ENCODE data around the gene CCDC174. TPM values are rescaled to one million over a fixed set of nuclear protein-coding genes. Genes with fewer than 3 reads are reported as not detected.

Gene CCDC174
- total RNA-seq, 4 donors from 2014 or later: 16.1 to 27.7 (median 20.0) TPM

DNA sequence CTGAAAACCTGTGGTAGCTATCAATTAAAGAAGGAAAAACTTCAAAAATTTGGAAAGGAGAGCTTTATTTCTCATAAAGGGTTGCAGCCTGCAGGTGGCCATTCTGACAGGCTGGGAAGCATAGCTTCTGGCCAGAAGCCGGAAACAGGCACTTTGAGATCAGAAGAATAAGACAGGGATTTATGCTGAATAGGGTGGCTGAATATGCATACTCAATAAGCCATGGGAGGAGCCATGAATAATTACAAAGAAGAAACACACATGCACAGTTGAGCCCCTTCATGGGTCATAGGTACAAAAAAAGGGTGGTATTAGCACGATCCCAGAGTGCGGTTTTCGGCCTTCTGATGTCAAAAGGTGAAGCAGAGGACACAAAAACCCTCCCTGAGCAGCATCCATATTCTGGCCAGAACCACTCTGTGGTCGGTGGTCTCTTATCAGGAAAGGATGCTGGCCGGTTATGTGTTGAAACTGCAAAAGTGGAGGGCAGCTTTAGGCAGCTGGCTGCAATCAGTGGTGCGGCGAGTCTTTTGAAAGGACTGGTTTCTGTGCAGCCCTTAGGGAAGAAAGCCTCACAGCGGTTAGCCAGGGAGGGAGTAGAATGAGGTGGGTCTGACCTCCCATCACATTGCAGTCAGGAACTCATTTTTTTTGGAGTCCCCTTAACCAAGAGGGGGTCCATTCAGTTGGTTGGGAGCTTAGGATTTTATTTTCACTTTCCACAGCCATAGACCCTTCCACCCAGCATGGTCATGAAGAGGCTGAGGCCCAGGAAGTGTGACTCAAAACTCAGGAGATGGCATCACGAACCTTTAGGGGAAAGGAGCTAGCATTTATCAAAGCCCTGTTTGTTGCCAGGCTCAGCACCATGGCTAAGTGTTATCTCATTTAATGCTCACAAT, 34.7 kb upstream of the CCDC174 start:
- no peak overlapping the region for H3K4me3 ChIP-seq (ENCODE audit: low read depth, poor library complexity, severe bottlenecking)
- WGBS, 2 donors: 77 to 81% methylated on average over 10 of the region's 10 CpGs
- intact Hi-C loops (cut with DNase I; ENCODE audit: low total_unique reads): no loop called here
- DNase-seq (ENCODE audit: low spot score in 2 of 2): no peak
- TF ChIP-seq POLR2A (IDR thresholded peaks at IDR 0.05): no peak

DNA sequence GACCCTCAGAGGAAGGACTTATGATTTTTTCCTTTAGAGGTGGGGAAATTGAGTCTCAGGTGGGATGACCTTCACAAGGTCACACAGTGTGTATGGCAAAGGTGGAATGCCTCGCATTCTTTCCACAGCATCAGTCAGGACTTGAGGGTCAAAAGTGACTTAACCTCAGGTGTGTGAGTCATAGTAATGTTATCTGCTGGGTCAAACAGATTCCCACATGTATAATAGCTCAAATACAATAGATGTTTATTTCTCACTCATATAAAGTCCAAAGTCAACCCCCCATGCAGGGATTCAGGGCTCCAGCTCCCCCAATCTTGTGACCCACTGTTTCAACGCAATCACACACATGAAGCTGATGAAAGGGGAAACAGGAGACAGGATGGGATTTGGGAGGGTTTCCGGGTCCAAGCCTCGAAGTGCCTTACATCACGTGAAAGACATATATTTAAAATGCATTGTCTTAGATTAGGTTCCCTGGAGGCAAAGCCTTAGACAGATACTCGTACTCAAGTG, 34.0 kb upstream of the CCDC174 start:
- 73% methylated on average over 6 of the region's 6 CpGs for WGBS, 2 donors
- intact Hi-C loops (cut with DNase I; ENCODE audit: low total_unique reads): no loop called here

DNA sequence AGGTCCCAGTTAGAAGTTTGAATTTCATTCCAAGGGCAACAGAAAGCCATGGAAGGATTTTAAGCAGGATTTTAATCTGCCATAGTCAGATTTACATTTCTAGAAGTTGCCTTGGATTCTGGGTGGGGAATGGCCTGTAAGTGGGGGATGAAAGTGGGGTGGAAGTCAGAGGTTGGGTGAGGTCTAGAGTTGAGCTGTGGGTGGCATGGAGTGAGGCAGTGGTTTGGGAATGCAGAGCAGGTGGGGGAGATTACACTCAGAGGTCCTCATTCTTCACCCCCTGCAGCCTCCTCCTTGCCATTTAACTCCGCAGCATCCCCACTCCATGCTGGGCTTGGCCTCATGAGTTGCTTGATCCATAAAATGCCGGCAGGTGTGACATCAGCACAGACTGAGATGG, 32.0 kb upstream of the CCDC174 start:
- 64 to 67% methylated on average over 2 of the region's 2 CpGs for WGBS, 2 donors
- intact Hi-C loops (cut with DNase I; ENCODE audit: low total_unique reads): no loop called here
- no peak overlapping the region for H3K4me3 ChIP-seq (ENCODE audit: low read depth, poor library complexity, severe bottlenecking)
- no peak for DNase-seq (ENCODE audit: low spot score in 2 of 2)
- TF ChIP-seq, protein P1, sequence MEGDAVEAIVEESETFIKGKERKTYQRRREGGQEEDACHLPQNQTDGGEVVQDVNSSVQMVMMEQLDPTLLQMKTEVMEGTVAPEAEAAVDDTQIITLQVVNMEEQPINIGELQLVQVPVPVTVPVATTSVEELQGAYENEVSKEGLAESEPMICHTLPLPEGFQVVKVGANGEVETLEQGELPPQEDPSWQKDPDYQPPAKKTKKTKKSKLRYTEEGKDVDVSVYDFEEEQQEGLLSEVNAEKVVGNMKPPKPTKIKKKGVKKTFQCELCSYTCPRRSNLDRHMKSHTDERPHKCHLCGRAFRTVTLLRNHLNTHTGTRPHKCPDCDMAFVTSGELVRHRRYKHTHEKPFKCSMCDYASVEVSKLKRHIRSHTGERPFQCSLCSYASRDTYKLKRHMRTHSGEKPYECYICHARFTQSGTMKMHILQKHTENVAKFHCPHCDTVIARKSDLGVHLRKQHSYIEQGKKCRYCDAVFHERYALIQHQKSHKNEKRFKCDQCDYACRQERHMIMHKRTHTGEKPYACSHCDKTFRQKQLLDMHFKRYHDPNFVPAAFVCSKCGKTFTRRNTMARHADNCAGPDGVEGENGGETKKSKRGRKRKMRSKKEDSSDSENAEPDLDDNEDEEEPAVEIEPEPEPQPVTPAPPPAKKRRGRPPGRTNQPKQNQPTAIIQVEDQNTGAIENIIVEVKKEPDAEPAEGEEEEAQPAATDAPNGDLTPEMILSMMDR (IDR thresholded peaks at IDR 0.05): no peak
- TF ChIP-seq POLR2A (IDR thresholded peaks at IDR 0.05): no peak

More for the DNA sequence above, 34.0 kb upstream of the CCDC174 start:
- no peak for TF ChIP-seq POLR2A (IDR thresholded peaks at IDR 0.05)
- TF ChIP-seq, protein P1 (IDR thresholded peaks at IDR 0.05): no peak
- no peak for DNase-seq (ENCODE audit: low spot score in 2 of 2)
- H3K4me3 ChIP-seq (ENCODE audit: low read depth, poor library complexity, severe bottlenecking): no peak overlapping the region

DNA sequence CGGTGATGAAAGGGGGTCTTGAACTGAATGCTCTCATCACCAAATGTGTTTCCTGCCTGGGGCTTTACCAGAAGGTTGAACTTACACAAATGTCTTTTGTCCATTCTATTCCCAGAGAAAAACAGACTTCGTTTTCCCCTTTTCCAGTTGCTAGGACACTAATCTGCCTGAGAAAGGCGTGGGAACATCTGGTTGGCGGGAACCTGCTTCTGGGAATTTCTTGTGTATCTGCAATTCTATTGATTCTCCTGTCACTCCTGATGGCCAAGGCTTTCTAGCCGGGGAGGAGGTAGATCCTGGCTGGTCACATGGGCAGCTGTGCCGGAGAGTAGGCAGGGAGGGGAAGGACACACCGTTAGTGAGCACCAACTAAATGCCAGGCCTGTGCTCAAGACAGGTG, 31.1 kb upstream of the CCDC174 start:
- intact Hi-C loops (cut with DNase I; ENCODE audit: low total_unique reads): no loop called here
- DNase-seq (ENCODE audit: low spot score in 2 of 2): no peak
- TF ChIP-seq POLR2A (IDR thresholded peaks at IDR 0.05): no peak
- TF ChIP-seq, protein P1 (IDR thresholded peaks at IDR 0.05): no peak
- WGBS, 2 donors: 60 to 67% methylated on average over 7 of the region's 7 CpGs
- H3K4me3 ChIP-seq (ENCODE audit: low read depth, poor library complexity, severe bottlenecking): no peak overlapping the region

DNA sequence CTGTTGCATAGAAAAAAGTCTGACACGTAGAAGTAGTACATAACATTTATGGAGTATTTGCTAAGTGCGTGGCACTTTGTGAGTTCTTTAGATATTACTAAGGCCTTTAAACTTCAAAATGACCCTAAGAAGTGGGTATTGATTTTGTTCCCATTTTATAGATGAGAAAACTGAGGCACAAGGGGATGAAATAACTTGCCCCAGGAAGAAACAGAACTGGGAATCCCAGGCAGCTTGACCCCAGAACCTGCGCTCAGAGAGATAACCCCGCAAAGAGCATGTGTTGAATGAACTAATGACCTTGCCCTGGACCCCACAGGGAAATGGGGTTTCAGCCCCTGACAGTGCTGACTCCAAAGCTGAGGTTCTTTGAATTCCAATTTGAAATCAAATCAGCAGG, 30.5 kb upstream of the CCDC174 start:
- no peak overlapping the region for H3K4me3 ChIP-seq (ENCODE audit: low read depth, poor library complexity, severe bottlenecking)
- TF ChIP-seq, protein P1 (IDR thresholded peaks at IDR 0.05): no peak
- no peak for DNase-seq (ENCODE audit: low spot score in 2 of 2)
- WGBS, 2 donors: 95% methylated on average over 4 of the region's 4 CpGs
- intact Hi-C loops (cut with DNase I; ENCODE audit: low total_unique reads): no loop called here

DNA sequence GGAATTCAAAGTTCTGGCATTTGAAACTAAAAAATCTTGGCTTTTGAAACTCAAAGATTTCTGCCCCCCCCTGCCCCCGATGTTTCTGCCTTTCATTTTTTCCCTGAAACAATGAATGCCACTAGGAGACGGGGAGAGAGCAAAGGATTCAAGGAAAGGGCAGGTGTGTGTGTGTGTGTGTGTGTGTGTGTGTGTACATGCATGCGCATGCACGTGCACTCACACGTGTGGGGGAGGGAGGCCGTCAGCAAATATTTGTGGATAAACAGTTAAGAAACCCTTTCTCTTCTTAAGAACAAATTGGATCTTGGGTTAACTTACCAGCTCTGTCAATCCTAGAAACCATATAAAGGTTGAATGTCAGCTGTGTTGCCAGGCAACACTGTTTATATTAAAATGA, 29.2 kb upstream of the CCDC174 start:
- TF ChIP-seq, protein P1 (IDR thresholded peaks at IDR 0.05): no peak
- no peak for TF ChIP-seq POLR2A (IDR thresholded peaks at IDR 0.05)
- intact Hi-C loops (cut with DNase I; ENCODE audit: low total_unique reads): no loop called here
- no peak overlapping the region for H3K4me3 ChIP-seq (ENCODE audit: low read depth, poor library complexity, severe bottlenecking)
- 60 to 71% methylated on average over 6 of the region's 6 CpGs for WGBS, 2 donors
- DNase-seq (ENCODE audit: low spot score in 2 of 2): no peak
